ENCODE measurements around the gene TANGO6. TPM values are rescaled to one million over a fixed set of nuclear protein-coding genes. Genes with fewer than 3 reads are reported as not detected.

TANGO6 gene
- total RNA-seq, 1 donor from 2014 or later: 9.3 TPM

Other genes with a start within 250 kb of the TANGO6 start
- not detected for gene CDH3, start 198.2 kb upstream of the TANGO6 start, total RNA-seq
- gene CDH1, start 106.2 kb upstream of the TANGO6 start, total RNA-seq: not detected